GM18511 (cell line): ENCODE data around the gene GUCY1A1.
"Not testable (repeated sequence)": the region's sequence is repeated elsewhere in the genome, so short reads cannot be mapped to it uniquely, and the experiment has no call there.

Source experiments
- ATAC-seq: cut with Tn5 transposase; IDR thresholded peaks from one replicate; pipeline ENCODE4 v1.9.1; 2021; ENCODE audit warnings: mild to moderate bottlenecking, moderate library complexity; ENCODE audit not compliant: unreplicated experiment

Gene GUCY1A1

GRCh38 chr4:155666344-155667221 is at the start of gene GUCY1A1:
Gene GUCY1A1 (plus strand): TSS chr4:155666848. CDS start chr4:155696868, 30,020 bp downstream.
- ATAC-seq: peak; percentile 42

GRCh38 chr4:155617296-155617695 is 49.4 kb upstream of the GUCY1A1 start:
- ATAC-seq: no peak

GRCh38 chr4:155618183-155618838 is 48.3 kb upstream of the GUCY1A1 start:
- ATAC-seq: no peak

GRCh38 chr4:155620637-155621036 is 46.0 kb upstream of the GUCY1A1 start:
- ATAC-seq: no peak

- peak; percentile 96 for ATAC-seq
Observed at GRCh38 chr4:155624478-155624877, 42.2 kb upstream of the GUCY1A1 start.

GRCh38 chr4:155626561-155626960 is 40.1 kb upstream of the GUCY1A1 start:
- ATAC-seq: no peak

GRCh38 chr4:155629183-155629825 is 37.3 kb upstream of the GUCY1A1 start:
- no peak for ATAC-seq

GRCh38 chr4:155629956-155630355 is 36.7 kb upstream of the GUCY1A1 start:
- no peak for ATAC-seq

- ATAC-seq: no peak
Observed at GRCh38 chr4:155632310-155632840, 34.3 kb upstream of the GUCY1A1 start.

- ATAC-seq: no peak
Observed at GRCh38 chr4:155638195-155638965, 28.3 kb upstream of the GUCY1A1 start.

GRCh38 chr4:155639704-155640523 is 26.7 kb upstream of the GUCY1A1 start:
- ATAC-seq: peak; percentile 91

- ATAC-seq: no peak
Observed at GRCh38 chr4:155640751-155641150, 25.9 kb upstream of the GUCY1A1 start.

- no peak for ATAC-seq
Observed at GRCh38 chr4:155643087-155643486, 23.6 kb upstream of the GUCY1A1 start.

- no peak for ATAC-seq
Observed at GRCh38 chr4:155646001-155646400, 20.6 kb upstream of the GUCY1A1 start.

- ATAC-seq: not testable (repeated sequence)
Observed at GRCh38 chr4:155650785-155651184, 15.9 kb upstream of the GUCY1A1 start.

GRCh38 chr4:155653052-155653451 is 13.6 kb upstream of the GUCY1A1 start:
- ATAC-seq: no peak

- no peak for ATAC-seq
Observed at GRCh38 chr4:155656025-155656424, 10.6 kb upstream of the GUCY1A1 start.

GRCh38 chr4:155657169-155657568 is 9.5 kb upstream of the GUCY1A1 start:
- ATAC-seq: no peak

- no peak for ATAC-seq
Observed at GRCh38 chr4:155657985-155658680, 8.5 kb upstream of the GUCY1A1 start.
